NCI-H2171 (cell line): ENCODE data around the gene KIF4B.
"Not testable (repeated sequence)": the region's sequence is repeated elsewhere in the genome, so short reads cannot be mapped to it uniquely, and the experiment has no call there.

Experiments used
- DNase-seq: peaks from one replicate; lab custom pipeline; 2025; lab: John Stamatoyannopoulos, UW

KIF4B gene

DNA sequence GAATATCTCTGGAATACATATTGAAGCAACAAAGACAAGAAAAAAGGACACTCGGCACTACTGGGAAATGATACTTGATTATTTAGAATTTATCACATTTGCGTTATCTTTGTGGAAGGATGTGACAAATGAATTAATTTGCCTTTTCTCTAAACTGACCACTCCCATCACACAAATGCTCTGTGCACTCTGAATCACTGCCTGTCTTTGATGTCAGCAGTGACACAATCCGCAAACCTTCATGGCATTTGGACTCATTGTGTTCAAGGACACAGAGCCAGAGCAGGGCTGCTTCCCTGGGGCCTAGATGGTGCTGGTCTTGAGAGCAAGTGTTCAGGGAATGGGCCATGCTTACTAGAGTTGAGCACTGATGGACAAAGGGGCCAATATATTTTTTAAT lies 4.9 kb upstream of the KIF4B start:
- DNase-seq, result no peak

DNA sequence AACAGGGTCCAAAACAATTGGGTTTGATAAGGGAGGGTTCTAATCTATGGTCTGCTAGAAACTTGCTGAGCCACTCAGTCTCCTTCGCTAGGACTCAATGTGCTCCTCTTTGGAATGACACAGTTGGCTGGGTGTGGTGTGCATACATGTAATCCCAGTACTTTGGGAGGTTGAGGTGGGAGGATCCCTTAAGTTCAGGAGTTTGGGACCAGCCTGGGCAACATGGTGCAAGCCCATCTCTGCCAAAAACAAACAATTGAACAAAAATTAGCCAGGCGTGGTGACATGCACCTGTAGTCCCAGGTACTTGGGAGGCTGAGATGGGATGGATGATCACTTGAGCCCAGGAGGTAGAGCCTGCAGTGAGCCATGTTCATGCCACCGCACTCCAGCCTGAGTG lies 2.7 kb upstream of the KIF4B start:
- DNase-seq, result no peak

DNA sequence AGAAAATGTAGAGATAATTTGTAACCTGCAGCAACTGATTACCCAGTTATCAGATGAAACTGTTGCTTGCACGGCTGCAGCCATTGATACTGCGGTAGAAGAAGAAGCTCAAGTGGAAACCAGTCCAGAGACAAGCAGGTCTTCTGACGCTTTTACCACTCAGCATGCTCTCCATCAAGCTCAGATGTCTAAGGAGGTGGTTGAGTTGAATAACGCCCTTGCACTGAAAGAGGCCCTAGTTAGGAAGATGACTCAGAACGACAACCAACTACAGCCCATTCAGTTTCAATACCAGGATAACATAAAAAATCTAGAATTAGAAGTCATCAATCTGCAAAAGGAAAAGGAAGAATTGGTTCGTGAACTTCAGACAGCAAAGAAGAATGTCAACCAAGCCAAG lies 1.7 kb downstream of the KIF4B start:
- no peak for DNase-seq

DNA sequence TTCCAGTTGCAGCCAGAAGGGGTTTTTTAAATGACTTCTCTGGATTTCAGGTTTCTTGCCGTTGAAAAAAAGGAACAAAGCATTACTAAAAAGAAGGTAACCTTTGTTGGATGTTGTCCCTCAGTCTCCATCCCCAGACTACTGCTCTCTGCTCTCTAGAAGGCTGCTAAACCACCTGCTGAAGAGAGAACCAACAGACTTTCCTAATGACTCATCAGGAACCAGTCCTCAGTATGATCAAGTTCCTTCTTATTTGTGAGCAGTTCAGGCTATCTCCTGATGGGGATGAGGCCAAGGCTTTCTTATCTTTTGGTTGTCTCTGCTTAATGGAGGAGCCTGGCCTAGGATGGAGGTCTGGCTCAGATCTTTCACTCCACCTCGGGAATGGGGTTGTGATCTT lies 4.1 kb downstream of the KIF4B start:
- no peak for DNase-seq

DNA sequence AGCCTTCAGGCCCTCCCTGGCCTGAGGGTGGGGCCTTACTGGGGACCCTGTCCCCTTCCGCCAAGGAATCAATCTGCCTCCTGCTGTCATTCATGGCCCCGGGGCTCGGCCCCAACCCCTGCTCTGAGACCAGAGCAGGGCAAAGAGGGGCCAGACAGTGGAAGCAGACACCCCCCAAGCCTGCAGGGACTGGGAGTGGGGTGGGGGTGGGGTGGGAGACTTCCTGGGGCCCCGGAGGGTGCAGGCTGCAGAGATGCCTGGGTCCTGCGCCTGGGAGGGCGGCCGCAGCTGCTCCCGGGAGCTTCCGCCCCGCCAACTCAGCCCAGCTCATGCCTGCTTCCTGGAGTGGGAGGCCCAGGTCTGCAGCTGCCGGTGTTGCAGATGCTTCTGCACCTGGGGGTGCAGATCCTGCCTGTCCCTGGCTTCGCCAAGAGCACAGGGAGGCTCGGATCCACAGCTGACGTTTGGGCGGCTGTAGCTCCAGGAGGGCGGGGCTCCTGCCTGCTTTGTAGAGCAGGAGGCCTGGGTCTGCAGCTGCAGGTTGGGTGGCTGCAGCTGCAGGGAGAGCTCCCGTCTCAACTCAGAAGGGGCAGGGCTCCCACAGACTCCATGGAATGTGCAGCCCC lies 6.2 kb downstream of the KIF4B start:
- DNase-seq, result no peak

DNA sequence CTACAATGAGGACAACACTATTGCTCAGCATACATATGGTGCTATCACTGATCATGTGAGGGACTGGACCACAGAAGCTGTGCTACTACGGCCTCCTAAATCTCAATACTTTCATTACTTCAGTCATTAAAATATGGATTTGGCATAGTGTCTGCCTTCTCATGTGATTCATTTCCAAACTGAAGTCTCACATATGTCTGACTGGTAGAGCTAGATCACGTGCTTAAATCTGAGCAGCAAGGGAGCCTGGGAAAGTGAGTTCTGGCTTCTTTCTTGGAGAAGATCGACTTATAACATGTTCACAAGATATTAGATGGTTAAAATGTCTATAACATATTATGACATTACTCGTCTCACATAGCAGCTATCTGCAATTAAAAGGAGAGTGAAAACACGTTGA lies 8.3 kb downstream of the KIF4B start:
- no peak for DNase-seq

DNA sequence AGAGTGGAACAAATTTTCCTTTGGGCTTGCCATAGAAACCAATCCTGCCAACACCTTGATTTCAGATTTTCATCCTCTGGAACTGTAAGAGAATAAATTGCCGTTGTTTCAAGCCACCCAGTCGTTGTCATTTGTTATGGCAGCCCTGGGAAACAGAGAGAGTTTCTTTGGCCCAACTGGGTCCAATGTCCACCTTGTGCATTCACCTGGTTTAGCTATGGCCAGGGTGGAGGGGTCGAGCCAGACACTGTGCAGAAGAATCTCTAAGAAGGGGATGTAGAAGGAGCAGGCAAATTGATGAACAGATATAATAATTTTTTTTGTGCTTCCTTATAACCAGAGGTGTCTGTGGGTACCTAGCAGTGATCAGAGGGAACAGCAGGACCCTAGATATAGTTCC lies 9.8 kb downstream of the KIF4B start:
- DNase-seq, result no peak

DNA sequence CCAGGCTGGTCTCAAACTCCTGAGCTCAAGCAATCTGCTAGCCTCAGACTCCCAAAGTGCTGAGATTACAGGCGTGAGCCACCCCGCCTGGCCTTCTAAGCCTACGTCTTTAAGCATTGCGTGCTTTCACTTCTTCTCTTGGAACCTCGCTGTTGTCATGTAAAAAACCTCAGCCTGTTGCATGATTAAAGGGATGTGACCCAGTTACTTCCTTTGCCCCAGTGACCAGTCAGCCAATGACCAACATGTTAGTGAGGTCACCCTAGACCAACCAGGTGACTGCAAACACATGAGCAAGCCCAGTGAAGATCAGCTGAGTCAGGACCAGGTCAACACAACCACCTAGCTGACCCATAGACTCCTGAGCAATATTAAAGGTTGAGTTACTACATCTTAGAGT lies 10.5 kb downstream of the KIF4B start:
- no peak for DNase-seq

DNA sequence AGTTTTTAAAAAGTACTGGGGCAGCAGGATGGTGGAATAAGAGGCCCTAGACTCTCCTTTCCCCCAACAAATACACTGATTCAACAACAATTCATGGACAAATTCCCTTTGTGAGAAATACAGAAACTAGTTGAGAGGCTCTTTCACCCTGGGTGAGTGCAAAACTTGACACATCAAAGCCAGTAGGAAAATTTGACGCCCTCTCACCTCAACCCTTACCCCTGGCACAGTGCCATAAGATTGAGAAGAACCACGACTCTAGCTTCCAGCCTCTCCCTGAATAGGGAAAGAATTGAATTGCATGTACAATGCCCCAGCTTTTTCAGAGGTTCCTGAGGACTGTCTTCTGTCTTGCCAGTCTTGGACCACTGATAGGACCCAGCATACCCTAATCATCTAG lies 12.3 kb downstream of the KIF4B start:
- no peak for DNase-seq

DNA sequence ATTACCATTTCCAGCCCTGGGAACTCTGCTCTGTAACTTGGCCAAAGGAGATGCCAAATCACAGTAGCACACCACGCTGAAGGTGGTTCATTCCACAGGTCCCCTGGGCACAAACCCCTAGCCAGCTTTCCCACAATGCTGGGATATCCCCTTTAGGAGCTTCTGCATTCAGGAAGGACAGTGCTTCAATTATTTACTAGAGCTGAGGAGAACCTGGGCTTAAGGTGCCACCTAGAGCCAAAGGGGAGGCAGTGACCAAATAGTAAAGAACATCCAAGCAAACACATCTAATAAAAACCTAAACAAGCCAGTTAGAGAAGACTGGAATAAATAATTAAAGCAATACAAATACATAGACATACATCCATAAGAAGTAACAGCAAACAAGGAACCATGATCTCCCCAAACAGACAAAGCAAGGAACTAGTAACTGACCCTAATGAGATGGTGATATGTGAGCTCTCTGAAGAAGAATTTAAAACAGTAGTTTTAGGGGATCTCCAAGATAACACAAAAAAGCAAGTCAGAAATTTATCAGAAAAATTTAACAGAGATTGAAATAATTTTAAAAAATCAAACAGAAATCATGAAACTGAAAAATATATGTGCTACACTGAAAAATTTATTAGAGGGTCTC lies 14.6 kb downstream of the KIF4B start:
- no peak for DNase-seq

DNA sequence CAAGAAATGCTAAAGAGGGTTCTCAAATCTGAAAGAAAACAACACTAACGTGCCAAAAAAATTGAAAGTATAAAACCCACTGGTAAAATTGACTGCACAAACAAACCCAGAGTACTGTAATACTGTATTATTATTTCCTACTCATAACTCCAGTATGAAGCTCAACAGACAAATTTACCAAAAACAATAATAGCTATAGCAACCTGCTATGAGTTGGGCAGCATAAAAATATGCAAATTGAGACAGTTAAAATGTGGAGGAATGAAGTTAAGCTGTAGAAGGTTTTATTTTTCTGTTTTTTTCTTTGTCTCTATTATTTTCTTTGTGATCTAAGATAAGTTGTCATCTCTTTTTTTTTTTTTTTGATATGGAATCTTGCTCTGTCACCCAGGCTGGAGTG lies 15.7 kb downstream of the KIF4B start:
- DNase-seq, result no peak

DNA sequence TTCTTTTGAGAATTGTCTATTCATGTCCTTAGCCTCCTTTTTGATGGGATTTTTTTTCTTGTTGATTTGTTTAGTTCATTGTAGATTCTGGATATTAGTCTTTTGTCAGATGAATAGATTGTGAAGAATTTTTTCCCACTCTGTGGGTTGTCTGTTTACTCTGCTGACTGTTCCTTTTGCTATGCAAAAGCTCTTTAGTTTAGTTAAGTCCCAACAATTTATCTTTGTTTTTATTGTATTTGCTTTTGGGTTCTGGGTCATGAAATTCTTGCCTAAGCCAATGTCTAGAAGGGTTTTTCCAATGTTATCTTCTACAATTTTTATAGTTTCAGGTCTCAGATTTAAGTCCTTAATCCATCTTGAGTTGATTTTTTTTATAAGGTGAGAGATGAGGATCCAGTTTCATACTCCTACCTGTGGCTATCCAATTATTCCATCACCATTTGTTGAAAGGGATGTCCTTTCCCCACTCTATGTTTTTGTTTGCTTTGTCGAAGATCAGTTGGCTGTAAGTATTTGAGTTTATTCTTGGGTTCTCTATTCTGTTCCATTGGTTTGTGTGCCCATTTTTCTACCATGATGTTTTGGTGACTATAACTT lies 20.7 kb downstream of the KIF4B start:
- DNase-seq, result not testable (repeated sequence)

DNA sequence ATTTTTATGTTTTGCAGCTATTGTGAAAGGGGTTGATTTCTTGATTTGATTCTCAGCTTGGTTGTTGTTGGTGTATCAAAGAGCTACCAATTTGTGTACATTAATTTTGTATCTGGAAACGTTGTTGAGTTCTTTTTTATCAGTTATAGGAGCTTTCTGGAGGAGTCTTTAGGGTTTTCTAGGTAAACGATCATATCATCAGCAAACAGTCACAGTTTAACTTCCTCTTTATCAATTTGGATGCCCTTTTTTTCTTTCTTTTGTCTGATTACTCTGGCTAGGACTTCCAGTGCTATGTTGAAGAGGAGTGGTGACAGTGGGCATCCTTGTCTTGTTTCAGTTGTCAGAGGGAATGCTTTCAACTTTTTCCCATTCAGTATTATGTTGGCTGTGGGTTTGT lies 21.5 kb downstream of the KIF4B start:
- not testable (repeated sequence) for DNase-seq

DNA sequence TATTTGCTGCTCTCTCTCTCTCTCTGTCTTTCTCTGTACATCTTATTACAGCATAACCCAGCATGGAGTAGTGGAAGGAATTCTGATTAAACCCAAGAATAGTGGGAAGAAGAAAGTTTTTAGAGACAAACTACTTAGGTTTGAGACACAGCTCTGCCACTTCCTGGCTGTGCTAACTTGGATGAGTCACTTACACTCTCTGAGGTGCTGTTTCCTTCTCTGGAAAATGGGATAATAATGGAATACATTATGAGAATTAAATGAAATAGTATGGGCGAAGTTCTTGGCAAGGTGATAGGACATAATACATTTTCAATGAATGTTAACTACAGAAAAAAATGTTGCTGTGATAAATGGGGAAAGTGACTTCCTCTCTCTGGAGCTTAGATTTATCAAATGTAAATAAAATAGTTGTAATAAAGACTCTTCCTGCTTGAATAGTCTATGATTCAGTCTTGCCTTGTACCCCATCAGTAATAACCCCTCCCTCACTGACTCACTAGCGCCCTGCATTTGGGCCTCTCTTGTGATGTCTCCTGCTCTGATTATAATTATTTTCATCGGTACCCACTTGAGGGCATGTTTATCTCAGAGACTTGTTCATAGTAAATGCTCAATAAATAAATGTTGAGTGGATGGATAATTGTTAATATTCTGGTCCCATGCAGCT lies 27.6 kb downstream of the KIF4B start:
- no peak for DNase-seq

DNA sequence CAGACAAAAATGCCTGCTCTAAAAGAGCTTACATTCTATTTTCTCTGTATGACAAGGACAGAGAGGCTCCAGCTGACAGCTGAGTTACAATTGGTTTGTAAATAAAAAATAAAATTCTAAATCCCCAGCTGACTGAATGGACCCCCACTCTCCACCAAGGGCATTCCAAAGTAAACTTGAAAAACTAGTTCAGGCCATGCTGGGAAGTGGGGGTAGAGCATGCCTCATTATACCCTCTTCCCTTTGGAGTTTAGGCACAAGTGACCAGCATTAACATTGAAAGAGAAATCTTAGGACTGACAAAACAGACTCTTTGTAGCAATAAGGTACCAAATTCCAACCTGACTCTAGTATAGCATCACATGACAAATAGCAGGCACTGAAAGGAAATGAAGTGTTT lies 31.0 kb downstream of the KIF4B start:
- no peak for DNase-seq

DNA sequence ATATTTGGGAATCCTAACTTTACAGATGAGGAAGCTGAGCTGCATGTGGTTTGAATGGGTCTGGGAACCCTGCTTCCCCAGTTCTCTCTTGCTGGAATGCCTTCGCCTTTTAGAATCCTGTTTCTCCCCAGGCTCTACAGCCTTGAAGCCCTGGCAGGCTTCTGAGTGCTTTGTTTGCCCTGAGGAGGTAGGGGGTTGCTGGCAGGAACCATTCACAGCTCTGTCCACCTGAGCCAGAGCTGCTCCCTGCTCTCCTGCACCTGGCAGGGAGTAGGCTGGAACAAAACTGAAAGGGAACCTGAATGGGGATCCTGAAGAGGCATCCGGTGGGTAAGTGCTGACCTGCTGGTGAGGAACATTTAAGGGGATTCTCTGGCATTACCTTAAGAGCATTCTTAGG lies 33.0 kb downstream of the KIF4B start:
- no peak for DNase-seq

DNA sequence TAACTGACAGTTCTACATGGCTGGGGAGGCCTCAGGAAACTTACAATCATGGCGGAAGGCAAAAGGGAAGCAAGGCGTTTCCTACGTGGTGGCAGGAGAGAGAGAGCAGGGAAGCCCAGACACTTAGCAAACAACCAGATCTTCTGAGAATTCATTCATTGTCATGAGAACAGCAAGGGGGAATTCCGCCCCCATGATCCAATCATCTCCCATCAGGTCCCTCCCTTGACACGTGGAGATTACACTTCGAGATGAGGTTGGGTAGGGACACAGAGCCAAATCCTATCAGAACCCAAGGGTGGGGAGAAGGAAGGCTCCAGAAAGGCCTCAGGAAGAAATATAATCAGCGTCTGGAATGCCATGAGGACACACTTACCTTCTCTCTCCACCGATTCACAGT lies 34.3 kb downstream of the KIF4B start:
- no peak for DNase-seq

DNA sequence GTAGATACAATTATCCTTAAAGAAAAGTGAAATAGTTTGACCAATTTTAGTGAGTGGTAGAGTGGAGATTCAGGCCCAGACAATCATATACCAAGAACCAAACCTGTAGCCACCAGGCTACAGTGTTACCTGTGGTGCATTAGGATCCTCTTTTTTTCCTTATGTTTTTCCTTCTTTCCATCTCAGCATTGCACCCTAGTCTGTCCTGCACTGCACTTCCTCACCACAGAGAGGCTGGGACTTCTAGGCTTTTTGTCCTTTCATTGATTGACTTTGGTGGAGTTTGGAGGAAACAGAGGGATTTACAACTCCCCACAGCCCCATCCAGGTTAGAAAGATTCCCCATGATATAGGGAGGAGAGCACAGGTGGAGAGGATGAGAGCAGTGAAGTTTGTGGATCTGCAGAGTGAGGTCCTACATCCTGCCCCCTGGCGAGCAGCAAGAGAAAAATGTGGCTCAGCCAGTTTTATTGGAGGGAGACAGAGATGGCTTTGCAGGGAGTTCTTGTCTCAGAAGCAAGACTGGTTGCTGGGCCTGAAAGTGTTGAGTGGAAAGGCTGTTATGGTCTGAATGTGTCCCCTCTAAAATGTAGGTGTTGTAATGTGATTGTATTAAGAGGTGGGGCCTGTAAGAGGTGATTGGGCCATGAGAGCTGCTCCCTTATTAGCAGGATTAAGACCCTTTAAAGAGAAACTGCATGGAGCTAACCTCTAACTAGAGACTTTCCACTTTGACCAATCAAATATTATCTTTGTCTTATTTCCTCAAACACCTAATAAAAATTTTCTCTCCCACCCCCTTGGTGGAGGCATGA lies 36.2 kb downstream of the KIF4B start:
- no peak for DNase-seq

DNA sequence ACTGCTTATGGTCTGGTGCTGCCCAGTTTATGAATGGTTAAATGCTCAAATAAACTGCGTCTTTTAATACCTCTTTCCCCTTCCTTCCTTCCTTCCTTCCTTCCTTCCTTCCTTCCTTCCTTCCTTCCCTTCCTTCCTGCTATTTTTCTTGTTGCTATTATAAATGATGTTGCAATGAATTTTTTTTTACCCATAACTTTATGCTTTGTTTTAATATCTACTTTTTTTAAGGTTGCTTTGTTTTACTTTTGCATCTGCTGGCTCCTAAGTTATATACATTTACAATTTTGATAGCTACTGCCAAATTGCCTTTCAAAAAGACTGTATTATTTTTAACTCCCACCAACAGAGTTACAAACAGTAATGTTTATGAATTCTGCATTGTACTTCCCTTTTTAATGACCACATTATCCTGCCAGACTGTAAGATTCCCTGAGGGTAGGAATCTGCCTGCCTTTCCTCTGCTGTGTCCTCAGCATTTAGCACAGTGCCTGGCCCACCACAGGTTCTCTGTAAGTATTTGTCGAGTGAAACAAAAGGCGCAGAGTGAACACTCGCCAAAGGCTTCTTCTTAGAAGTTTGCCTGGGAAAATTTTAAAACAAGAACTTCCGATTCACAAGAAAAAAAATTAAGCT lies 36.9 kb downstream of the KIF4B start:
- no peak for DNase-seq

DNA sequence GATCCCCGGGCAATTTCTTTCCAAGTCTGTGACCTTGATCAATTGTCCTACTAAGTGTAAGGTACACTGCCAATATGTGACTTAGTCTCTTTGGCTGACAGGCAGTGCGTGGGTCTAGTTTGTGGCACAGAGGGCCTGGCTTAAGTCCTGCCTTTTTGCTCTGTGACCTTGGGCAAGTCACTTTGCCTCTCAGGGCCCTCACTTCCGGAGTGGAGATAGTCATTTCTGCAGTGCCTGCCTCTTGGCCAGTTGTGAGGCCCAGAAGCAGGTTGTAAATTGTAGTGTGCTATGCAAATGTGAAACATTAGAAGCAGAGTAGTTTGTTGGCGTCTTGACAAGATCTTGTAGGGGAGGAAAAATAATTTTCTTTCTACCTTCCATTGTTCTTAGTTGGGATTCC lies 39.0 kb downstream of the KIF4B start:
- no peak for DNase-seq

DNA sequence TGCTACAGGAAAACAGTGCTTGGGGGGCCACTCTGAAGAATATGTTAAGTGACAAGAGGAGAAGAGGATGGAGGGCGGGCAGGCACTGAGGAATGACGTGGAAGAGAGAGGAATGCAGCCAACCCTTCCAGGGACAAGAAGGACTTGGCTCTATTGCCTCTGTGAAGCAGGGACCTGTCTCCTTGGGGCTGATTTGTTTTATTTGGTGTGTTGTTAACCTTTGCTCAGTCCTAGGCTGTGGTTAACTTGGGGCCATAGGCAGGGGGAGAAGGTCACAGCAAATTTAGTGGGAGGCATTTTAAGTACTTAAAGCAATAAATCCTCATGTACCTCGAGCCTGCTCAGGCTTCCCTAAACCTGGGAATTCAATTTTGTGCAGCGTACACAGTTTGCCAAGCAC lies 39.9 kb downstream of the KIF4B start:
- DNase-seq, result no peak

DNA sequence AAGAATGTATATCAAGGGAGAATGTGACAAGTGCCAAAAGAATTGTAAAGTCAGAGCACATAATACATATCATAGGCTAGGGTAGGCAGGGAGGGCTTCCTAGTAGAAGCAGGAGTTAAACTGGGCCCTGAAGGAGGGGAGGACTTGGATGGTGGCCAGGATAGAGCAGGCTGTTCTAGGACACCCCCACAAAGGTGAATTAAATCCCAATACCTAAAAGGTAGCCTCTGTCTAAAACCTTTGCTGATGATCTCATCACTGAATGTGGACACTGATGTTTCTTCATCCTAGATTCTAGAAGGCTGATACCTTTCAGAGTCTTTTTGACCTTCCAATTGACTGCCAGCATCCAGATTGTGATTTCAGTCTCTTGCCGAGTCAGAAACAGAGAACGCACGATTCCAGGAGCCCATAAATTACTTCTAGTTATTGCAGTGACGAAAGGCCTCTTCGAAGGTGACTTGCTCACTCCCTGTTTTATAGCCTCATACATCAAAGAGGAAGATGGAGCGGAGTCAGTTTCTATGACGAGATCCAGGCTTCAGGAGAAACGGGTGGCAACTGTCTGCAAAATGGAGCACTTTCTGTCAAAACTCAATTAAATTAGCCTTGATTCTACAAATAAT lies 43.2 kb downstream of the KIF4B start:
- DNase-seq, result no peak
